ENCODE results near the gene DMAC1. TPM values are rescaled to one million over a fixed set of nuclear protein-coding genes. Genes with fewer than 3 reads are reported as not detected.
A peak's percentile ranks its signal among the peaks of the same experiment; 100 is the strongest.

The DMAC1 gene
- total RNA-seq = 25.8 TPM

- DNase-seq (ENCODE audit: low spot score) (peak; percentile 86), ATAC-seq (peak; percentile 99)
Measured at GRCh38 chr9:7799234-7799943, at the start of gene DMAC1. Gene DMAC1 (minus strand): TSS chr9:7799778. CDS start chr9:7799734, 44 bp downstream.

GRCh38 chr9:7849362-7849761, 49.8 kb upstream of the DMAC1 start:
- DNase-seq (ENCODE audit: low spot score) (no peak), ATAC-seq (no peak)

- DNase-seq (ENCODE audit: low spot score) (no peak), ATAC-seq (no peak)
Measured at GRCh38 chr9:7848498-7848897, 48.9 kb upstream of the DMAC1 start.

GRCh38 chr9:7844242-7844641, 44.7 kb upstream of the DMAC1 start:
- no peak for DNase-seq (ENCODE audit: low spot score)

GRCh38 chr9:7841831-7842230, 42.3 kb upstream of the DMAC1 start:
- ATAC-seq (no peak), DNase-seq (ENCODE audit: low spot score) (no peak)

More at GRCh38 chr9:7844242-7844641, 44.7 kb upstream of the DMAC1 start:
- peak; percentile 89 for ATAC-seq

GRCh38 chr9:7834531-7834930, 35.0 kb upstream of the DMAC1 start:
- DNase-seq (ENCODE audit: low spot score) (no peak), ATAC-seq (no peak)

- ATAC-seq = no peak
- DNase-seq (ENCODE audit: low spot score) = no peak
Measured at GRCh38 chr9:7828334-7828733, 28.8 kb upstream of the DMAC1 start.

- DNase-seq (ENCODE audit: low spot score) = no peak
- ATAC-seq = no peak
Measured at GRCh38 chr9:7827792-7828191, 28.2 kb upstream of the DMAC1 start.

- DNase-seq (ENCODE audit: low spot score) (no peak), ATAC-seq (no peak)
Measured at GRCh38 chr9:7827056-7827455, 27.5 kb upstream of the DMAC1 start.

- DNase-seq (ENCODE audit: low spot score) (no peak), ATAC-seq (no peak)
Measured at GRCh38 chr9:7823651-7824050, 24.1 kb upstream of the DMAC1 start.

GRCh38 chr9:7819984-7820383, 20.4 kb upstream of the DMAC1 start:
- no peak for ATAC-seq
- DNase-seq (ENCODE audit: low spot score) = no peak

- ATAC-seq (no peak), DNase-seq (ENCODE audit: low spot score) (no peak)
Measured at GRCh38 chr9:7816021-7816420, 16.4 kb upstream of the DMAC1 start.

GRCh38 chr9:7813030-7813429, 13.5 kb upstream of the DMAC1 start:
- DNase-seq (ENCODE audit: low spot score) = no peak
- no peak for ATAC-seq

- no peak for ATAC-seq
- DNase-seq (ENCODE audit: low spot score) = no peak
Measured at GRCh38 chr9:7811677-7812076, 12.1 kb upstream of the DMAC1 start.

GRCh38 chr9:7802666-7803065, 3.1 kb upstream of the DMAC1 start:
- DNase-seq (ENCODE audit: low spot score) (no peak), ATAC-seq (no peak)

GRCh38 chr9:7799944-7800285, 337 bp upstream of the DMAC1 start:
- ATAC-seq (no peak), DNase-seq (ENCODE audit: low spot score) (no peak)

GRCh38 chr9:7794196-7794595, 5.4 kb downstream of the DMAC1 start:
- no peak for DNase-seq (ENCODE audit: low spot score)
- ATAC-seq = no peak

GRCh38 chr9:7791394-7791793, 8.2 kb downstream of the DMAC1 start:
- DNase-seq (ENCODE audit: low spot score) (no peak), ATAC-seq (no peak)

- ATAC-seq (no peak), DNase-seq (ENCODE audit: low spot score) (no peak)
Measured at GRCh38 chr9:7790819-7791182, 8.8 kb downstream of the DMAC1 start.

GRCh38 chr9:7790022-7790818, 9.4 kb downstream of the DMAC1 start:
- ATAC-seq (no peak), DNase-seq (ENCODE audit: low spot score) (no peak)

- no peak for DNase-seq (ENCODE audit: low spot score)
- no peak for ATAC-seq
Measured at GRCh38 chr9:7788772-7789171, 10.8 kb downstream of the DMAC1 start.

- no peak for ATAC-seq
Measured at GRCh38 chr9:7785813-7786212, 13.8 kb downstream of the DMAC1 start.

GRCh38 chr9:7784472-7784871, 15.1 kb downstream of the DMAC1 start:
- ATAC-seq = no peak
- no peak for DNase-seq (ENCODE audit: low spot score)

More at GRCh38 chr9:7785813-7786212, 13.8 kb downstream of the DMAC1 start:
- no peak for DNase-seq (ENCODE audit: low spot score)

Measured in left lobe of liver (tissue), 2 donors.